Measurements from ENCODE around the gene TIMP3. TPM values are rescaled to one million over a fixed set of nuclear protein-coding genes. Genes with fewer than 3 reads are reported as not detected.

Gene TIMP3
- total and polyA plus RNA-seq, 2 of the 4 experiments (the other 2 are of a cell fraction): 98.8 to 179 TPM

DNA sequence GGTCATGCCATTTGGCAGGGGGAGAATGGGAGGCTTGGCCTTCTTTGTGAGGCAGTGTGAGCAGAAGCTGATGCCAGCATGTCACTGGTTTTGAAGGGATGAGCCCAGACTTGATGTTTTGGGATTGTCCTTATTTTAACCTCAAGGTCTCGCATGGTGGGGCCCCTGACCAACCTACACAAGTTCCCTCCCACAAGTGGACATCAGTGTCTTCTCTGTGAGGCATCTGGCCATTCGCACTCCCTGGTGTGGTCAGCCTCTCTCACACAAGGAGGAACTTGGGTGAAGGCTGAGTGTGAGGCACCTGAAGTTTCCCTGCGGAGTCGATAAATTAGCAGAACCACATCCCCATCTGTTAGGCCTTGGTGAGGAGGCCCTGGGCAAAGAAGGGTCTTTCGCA, 59.8 kb downstream of the TIMP3 start:
- H4K20me1 ChIP-seq (ENCODE audit: insufficient read depth, low read length): peaks cover 10% of the 10 kb centered on the region; the same call in 1 of the 2 replicates
- H2BK5ac ChIP-seq (ENCODE audit: low read depth, low read length, poor library complexity, severe bottlenecking): no peak overlapping the region
- no peak overlapping the region for H3K27ac ChIP-seq (ENCODE audit: insufficient read depth, low read length)
- no peak overlapping the region for H3K14ac ChIP-seq (replicated peaks; ENCODE audit: low read depth, low read length)
- no peak for DNase-seq
- H4K8ac ChIP-seq (ENCODE audit: low read depth in 2 of 2, low read length in 2 of 2): no peak overlapping the region
- no peak overlapping the region for H3K9ac ChIP-seq (ENCODE audit: low read depth, low read length)
- H3K79me1 ChIP-seq (ENCODE audit: low read depth in 1 of 2, low read length in 2 of 2): peaks cover 0 to 9% of the 10 kb centered on the region in 2 experiments; a peak in 3 of 4 replicates
- ATAC-seq (ENCODE audit: low read depth): no peak
- no peaks in the 10 kb centered on the region for H3K9me3 ChIP-seq (ENCODE audit: control insufficient read depth, insufficient read depth, low read length)
- no CpG with 5 or more reads among the region's 5 CpGs for WGBS, 2 experiments (ENCODE audit: extremely low coverage in 2 of 2, insufficient read length in 1 of 2)
- H2AK5ac ChIP-seq (ENCODE audit: low read depth, low read length): no peak overlapping the region
- no peaks in the 10 kb centered on the region for H3K27me3 ChIP-seq (ENCODE audit: control insufficient read depth, insufficient read depth, low read length)
- H3K23ac ChIP-seq (ENCODE audit: low read depth, low read length): no peak overlapping the region
- no peak overlapping the region for H2BK120ac ChIP-seq (ENCODE audit: low read depth, low read length)
- in situ Hi-C loops (cut with MboI; ENCODE audit: low sequenced_read_pairs) (no loop called here), dilution Hi-C loops (cut with HindIII; ENCODE audit: low sequenced_read_pairs, unreplicated experiment) (no loop called here), intact Hi-C loops (cut with micrococcal nuclease) (loop anchor here (10.0 kb wide), 1 partner anchor 123 kb away; no protein-coding TSS in a partner anchor)
- peaks cover 53% of the 10 kb centered on the region for H3K36me3 ChIP-seq (ENCODE audit: control insufficient read depth, insufficient read depth, low read length)
- CTCF ChIA-PET: no interaction called here
- no peak for TF ChIP-seq RCOR1 (IDR thresholded peaks at IDR 0.05; ENCODE audit: insufficient replicate concordance, low read length)
- TF ChIP-seq POLR2A (IDR thresholded peaks at IDR 0.05; ENCODE audit: low read depth, low read length): no peak; the same call in 1 of the 2 replicates
- no peak for TF ChIP-seq MXI1 (IDR thresholded peaks at IDR 0.05; ENCODE audit: borderline replicate concordance, low read depth, low read length)
- no peak for TF ChIP-seq RFX5 (IDR thresholded peaks at IDR 0.05; ENCODE audit: low read depth, low read length)
- no peak for TF ChIP-seq CTCF (conservative IDR thresholded peaks at IDR 0.05; ENCODE audit: low read depth, low read length)
- no peak for TF ChIP-seq CEBPB (IDR thresholded peaks at IDR 0.05; ENCODE audit: low read depth, low read length)
- TF ChIP-seq, protein P1, sequence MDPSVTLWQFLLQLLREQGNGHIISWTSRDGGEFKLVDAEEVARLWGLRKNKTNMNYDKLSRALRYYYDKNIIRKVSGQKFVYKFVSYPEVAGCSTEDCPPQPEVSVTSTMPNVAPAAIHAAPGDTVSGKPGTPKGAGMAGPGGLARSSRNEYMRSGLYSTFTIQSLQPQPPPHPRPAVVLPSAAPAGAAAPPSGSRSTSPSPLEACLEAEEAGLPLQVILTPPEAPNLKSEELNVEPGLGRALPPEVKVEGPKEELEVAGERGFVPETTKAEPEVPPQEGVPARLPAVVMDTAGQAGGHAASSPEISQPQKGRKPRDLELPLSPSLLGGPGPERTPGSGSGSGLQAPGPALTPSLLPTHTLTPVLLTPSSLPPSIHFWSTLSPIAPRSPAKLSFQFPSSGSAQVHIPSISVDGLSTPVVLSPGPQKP (IDR thresholded peaks at IDR 0.05; ENCODE audit: borderline replicate concordance, low read depth, low read length): no peak
- no peak for TF ChIP-seq MAFK (IDR thresholded peaks at IDR 0.05; ENCODE audit: low read depth, low read length)
- no peak overlapping the region for H3K56ac ChIP-seq (ENCODE audit: extremely low read depth, insufficient read depth, low read length)
- H3K9me1 ChIP-seq (ENCODE audit: insufficient read depth, low read length): peaks cover 7% of the 10 kb centered on the region
- BruUV-seq (replicated peaks): no TSS peak
- H2BK15ac ChIP-seq (ENCODE audit: low read depth, low read length): no peak overlapping the region
- H2BK20ac ChIP-seq (ENCODE audit: low read depth, low read length): no peak overlapping the region
- no peak overlapping the region for H4K5ac ChIP-seq (ENCODE audit: low read depth, low read length)
- H3K4me1 ChIP-seq (ENCODE audit: control insufficient read depth, insufficient read depth, low read length): no peaks in the 10 kb centered on the region
- no peak overlapping the region for H4K91ac ChIP-seq (ENCODE audit: insufficient read depth, low read depth, low read length)
- H2AK9ac ChIP-seq (replicated peaks; ENCODE audit: low read depth, low read length, poor library complexity): no peak overlapping the region
- H3K4me2 ChIP-seq (ENCODE audit: low read depth, low read length): no peak overlapping the region
- no peak overlapping the region for H3K18ac ChIP-seq (ENCODE audit: low read depth, low read length)
- H3K4me3 ChIP-seq (ENCODE audit: insufficient read depth, low read depth, low read length): no peak overlapping the region
- POLR2A ChIA-PET (ENCODE audit: unreplicated experiment): no interaction called here
- no peak overlapping the region for H3K4ac ChIP-seq (ENCODE audit: low read depth, low read length)
- H2AFZ ChIP-seq (replicated peaks; ENCODE audit: low read length, poor library complexity): no peak overlapping the region

All from IMR-90 (cell line).